ENCODE data around the gene MTMR10. TPM values are rescaled to one million over a fixed set of nuclear protein-coding genes. Genes with fewer than 3 reads are reported as not detected.

Gene MTMR10, protein sequence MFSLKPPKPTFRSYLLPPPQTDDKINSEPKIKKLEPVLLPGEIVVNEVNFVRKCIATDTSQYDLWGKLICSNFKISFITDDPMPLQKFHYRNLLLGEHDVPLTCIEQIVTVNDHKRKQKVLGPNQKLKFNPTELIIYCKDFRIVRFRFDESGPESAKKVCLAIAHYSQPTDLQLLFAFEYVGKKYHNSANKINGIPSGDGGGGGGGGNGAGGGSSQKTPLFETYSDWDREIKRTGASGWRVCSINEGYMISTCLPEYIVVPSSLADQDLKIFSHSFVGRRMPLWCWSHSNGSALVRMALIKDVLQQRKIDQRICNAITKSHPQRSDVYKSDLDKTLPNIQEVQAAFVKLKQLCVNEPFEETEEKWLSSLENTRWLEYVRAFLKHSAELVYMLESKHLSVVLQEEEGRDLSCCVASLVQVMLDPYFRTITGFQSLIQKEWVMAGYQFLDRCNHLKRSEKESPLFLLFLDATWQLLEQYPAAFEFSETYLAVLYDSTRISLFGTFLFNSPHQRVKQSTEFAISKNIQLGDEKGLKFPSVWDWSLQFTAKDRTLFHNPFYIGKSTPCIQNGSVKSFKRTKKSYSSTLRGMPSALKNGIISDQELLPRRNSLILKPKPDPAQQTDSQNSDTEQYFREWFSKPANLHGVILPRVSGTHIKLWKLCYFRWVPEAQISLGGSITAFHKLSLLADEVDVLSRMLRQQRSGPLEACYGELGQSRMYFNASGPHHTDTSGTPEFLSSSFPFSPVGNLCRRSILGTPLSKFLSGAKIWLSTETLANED
- total RNA-seq, result 15.7 TPM

DNA sequence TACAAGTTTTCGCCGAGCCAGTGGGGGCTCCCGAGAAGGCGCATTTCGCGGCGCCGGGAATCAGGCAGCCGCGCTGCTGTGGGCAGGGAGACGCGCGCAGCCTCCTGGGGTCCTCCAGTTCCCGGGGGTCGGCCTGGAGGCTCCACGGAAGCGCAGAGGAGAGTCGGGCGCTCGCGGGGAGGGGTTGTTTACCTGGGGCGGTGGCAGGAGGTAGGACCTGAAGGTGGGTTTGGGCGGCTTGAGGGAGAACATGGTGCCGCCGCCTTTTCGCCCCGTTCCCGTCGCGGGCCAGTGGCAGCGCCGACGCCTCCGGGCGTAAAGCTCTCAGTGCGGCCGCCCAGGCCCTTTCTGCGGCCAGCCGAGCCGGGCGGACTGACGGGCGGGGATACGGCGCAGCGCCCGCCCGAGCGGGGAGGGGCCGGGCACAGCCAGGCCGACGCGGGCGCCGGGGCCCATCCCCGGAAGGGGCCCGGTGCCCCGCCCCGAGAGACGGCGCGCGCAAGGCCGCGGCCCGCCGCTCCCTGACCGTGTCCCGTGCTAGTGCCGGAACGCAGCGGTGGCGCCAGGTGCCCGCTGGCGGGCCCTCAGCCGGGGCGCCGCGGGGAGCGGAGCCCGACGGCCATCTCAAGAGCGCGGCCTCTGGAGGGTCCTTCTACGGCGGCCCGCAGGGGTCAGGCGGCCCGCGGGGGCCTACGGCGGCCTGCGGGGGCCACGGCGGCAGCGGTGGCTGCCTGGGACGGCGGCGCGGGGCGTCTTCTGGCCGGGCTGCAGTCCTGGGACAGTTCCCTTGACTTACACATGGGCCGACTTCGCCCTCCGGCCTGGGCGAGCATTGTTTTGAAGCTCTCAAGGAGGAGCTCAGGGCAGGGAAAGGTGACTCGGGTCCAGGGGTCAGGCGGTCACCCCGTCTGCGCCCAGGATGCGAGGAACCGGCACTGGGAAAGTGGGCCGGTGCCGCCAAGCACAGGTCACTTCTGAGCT lies at the start of gene MTMR10:
Gene MTMR10, minus strand, starts transcription at position 374 of the 981 bp plus-strand sequence. Its CDS starts 122 bp downstream, at position 252.

GRCh38 chr15:30903497-30904187 lies 87.8 kb downstream of the MTMR10 start, which contains the start of gene FAN1:
Gene FAN1, plus strand, starts transcription at chr15:30903915. Its CDS starts 749 bp downstream, at chr15:30904664.

Small RNA genes within 50 kb of the gene (small RNA-seq; reads per million reads assigned to genes)
- not detected for gene RNU6-466P (ENCODE audit: low replicate concordance)

Other genes with a start within 250 kb of the MTMR10 start
- 44.4 TPM for gene FAN1, start 87.7 kb downstream of the MTMR10 start, total RNA-seq
- not detected for gene TRPM1, start 110.1 kb upstream of the MTMR10 start, total RNA-seq

Measured in parietal lobe (tissue), 2 donors.